ENCODE data around the gene SLC25A51. TPM values are rescaled to one million over a fixed set of nuclear protein-coding genes. Genes with fewer than 3 reads are reported as not detected.

The SLC25A51 gene
- total RNA-seq, 1 experiment from 2014 or later = 29.6 TPM

GRCh38 chr9:37935096-37935495, 31.2 kb upstream of the SLC25A51 start:
- H3K9me3 Mint-ChIP-seq (ENCODE audit: unreplicated experiment) = no peaks in the 10 kb centered on the region
- no peak overlapping the region for H3K27ac Mint-ChIP-seq (ENCODE audit: low read depth, unreplicated experiment)
- no peak overlapping the region for H3K4me3 Mint-ChIP-seq (ENCODE audit: unreplicated experiment)
- no TSS peak for BruUV-seq (replicated peaks)
- ChIA-PET POLR2A (no interaction called here), CTCF (interaction anchor here (1.0 to 3.7 kb wide), 2 partner anchors 9 to 13 kb away, joined by 3 to 22 read pairs; no protein-coding TSS in a partner anchor)
- no peak for TF ChIP-seq CTCF (IDR thresholded peaks at IDR 0.05; ENCODE audit: unreplicated experiment)
- H3K4me1 Mint-ChIP-seq (ENCODE audit: insufficient read depth, unreplicated experiment) = peaks cover 24% of the 10 kb centered on the region
- intact Hi-C loops (cut with micrococcal nuclease) = no loop called here
- H3K27me3 Mint-ChIP-seq (ENCODE audit: insufficient read depth, unreplicated experiment) = no peaks in the 10 kb centered on the region
- H3K36me3 Mint-ChIP-seq (ENCODE audit: insufficient read depth, unreplicated experiment) = peaks cover 10% of the 10 kb centered on the region
- no peak for DNase-seq (ENCODE audit: unreplicated experiment)

GRCh38 chr9:37931592-37931991, 27.7 kb upstream of the SLC25A51 start:
- Mint-ChIP-seq H3K9me3 (ENCODE audit: unreplicated experiment) (no peaks in the 10 kb centered on the region), H3K27ac (ENCODE audit: low read depth, unreplicated experiment) (no peak overlapping the region), H3K36me3 (ENCODE audit: insufficient read depth, unreplicated experiment) (no peaks in the 10 kb centered on the region), H3K4me3 (ENCODE audit: unreplicated experiment) (no peak overlapping the region), H3K4me1 (ENCODE audit: insufficient read depth, unreplicated experiment) (peaks cover 8% of the 10 kb centered on the region), H3K27me3 (ENCODE audit: insufficient read depth, unreplicated experiment) (no peaks in the 10 kb centered on the region)
- BruUV-seq (replicated peaks) = no TSS peak
- intact Hi-C loops (cut with micrococcal nuclease) = no loop called here
- ChIA-PET POLR2A (interaction anchor here (0.6 kb wide), 1 partner anchor 231 kb away, joined by 3 read pairs; no protein-coding TSS in a partner anchor), CTCF (interaction anchor here (1.0 to 1.5 kb wide), 2 partner anchors 10 to 431 kb away, joined by 3 to 4 read pairs; no protein-coding TSS in a partner anchor)
- no peak for TF ChIP-seq CTCF (IDR thresholded peaks at IDR 0.05; ENCODE audit: unreplicated experiment)
- no peak for DNase-seq (ENCODE audit: unreplicated experiment)

- Mint-ChIP-seq H3K4me3 (ENCODE audit: unreplicated experiment) (no peak overlapping the region), H3K27ac (ENCODE audit: low read depth, unreplicated experiment) (no peak overlapping the region), H3K9me3 (ENCODE audit: unreplicated experiment) (no peaks in the 10 kb centered on the region), H3K4me1 (ENCODE audit: insufficient read depth, unreplicated experiment) (peaks cover 13% of the 10 kb centered on the region), H3K36me3 (ENCODE audit: insufficient read depth, unreplicated experiment) (no peaks in the 10 kb centered on the region), H3K27me3 (ENCODE audit: insufficient read depth, unreplicated experiment) (no peaks in the 10 kb centered on the region)
- TF ChIP-seq CTCF (IDR thresholded peaks at IDR 0.05; ENCODE audit: unreplicated experiment) = no peak
- intact Hi-C loops (cut with micrococcal nuclease) = no loop called here
- POLR2A ChIA-PET = interaction anchor here (0.5 to 0.7 kb wide), 3 partner anchors 11 to 127 kb away, joined by 3 to 4 read pairs (median 3); no protein-coding TSS in a partner anchor
- DNase-seq (ENCODE audit: unreplicated experiment) = peak; percentile 87
- no TSS peak for BruUV-seq (replicated peaks)
- CTCF ChIA-PET = interaction anchor here (1.0 to 1.5 kb wide), 3 partner anchors 9 to 158 kb away, joined by 3 to 4 read pairs (median 3); partner anchors contain the start of gene SHB
These were observed 25.5 kb upstream of the SLC25A51 start for GRCh38 chr9:37929441-37929895.

- DNase-seq (ENCODE audit: unreplicated experiment) = no peak
- Mint-ChIP-seq H3K27ac (ENCODE audit: low read depth, unreplicated experiment) (no peak overlapping the region), H3K36me3 (ENCODE audit: insufficient read depth, unreplicated experiment) (no peaks in the 10 kb centered on the region), H3K4me3 (ENCODE audit: unreplicated experiment) (no peak overlapping the region), H3K9me3 (ENCODE audit: unreplicated experiment) (no peaks in the 10 kb centered on the region), H3K4me1 (ENCODE audit: insufficient read depth, unreplicated experiment) (peaks cover 13% of the 10 kb centered on the region), H3K27me3 (ENCODE audit: insufficient read depth, unreplicated experiment) (no peaks in the 10 kb centered on the region)
- BruUV-seq (replicated peaks) = no TSS peak
- CTCF ChIA-PET = interaction anchor here (0.7 to 1.5 kb wide), 4 partner anchors 8 to 159 kb away, joined by 3 to 4 read pairs (median 3); partner anchors contain the start of gene SHB
- POLR2A ChIA-PET = interaction anchor here (0.5 kb wide), 1 partner anchor 128 kb away, joined by 3 read pairs; no protein-coding TSS in a partner anchor
- intact Hi-C loops (cut with micrococcal nuclease) = no loop called here
- TF ChIP-seq CTCF (IDR thresholded peaks at IDR 0.05; ENCODE audit: unreplicated experiment) = no peak
These were observed 24.9 kb upstream of the SLC25A51 start for GRCh38 chr9:37928552-37929430.
